Spleen (tissue), 11 donors: ENCODE results near the gene ST3GAL6. TPM values are rescaled to one million over a fixed set of nuclear protein-coding genes. Genes with fewer than 3 reads are reported as not detected.

Experiments used
- DNase-seq: peaks from one replicate; pipeline ENCODE4 v3.0.0-alpha.2; 2020
- H3K27ac ChIP-seq, 8 donors: fragments of 200-600 bp; sonication (generic) in 7 of 8; 1 replicate in 4 of 8; 2 replicates in 4 of 8; pipeline versions ENCODE4 v1.5.0 to v1.8.0; 2016 to 2021; ENCODE audit warnings: inconsistent platforms in 4 of 8, mild to moderate bottlenecking in 4 of 8, moderate library complexity in 1 of 8
- H3K27me3 ChIP-seq, 7 donors: fragments of 200-600 bp; sonication (generic) in 6 of 7; replicated peaks in 1 of 7; 1 replicate in 4 of 7; 2 replicates in 3 of 7; pipeline versions ENCODE4 v1.5.0 to v1.8.0; 2016 to 2021; ENCODE audit warnings: inconsistent platforms in 3 of 7, mild to moderate bottlenecking in 1 of 7
- H3K36me3 ChIP-seq, 6 donors: fragments of 200-600 bp; sonication (generic) in 5 of 6; 1 replicate in 4 of 6; 2 replicates in 2 of 6; pipeline versions ENCODE4 v1.5.0 to v1.8.0; 2016 to 2021; ENCODE audit warnings: inconsistent platforms in 2 of 6
- H3K4me1 ChIP-seq, 6 donors: fragments of 200-600 bp; sonication (generic) in 5 of 6; 1 replicate in 3 of 6; 2 replicates in 3 of 6; pipeline versions ENCODE4 v1.5.0 to v1.8.0; 2016 to 2021; ENCODE audit warnings: inconsistent platforms in 3 of 6
- H3K4me3 ChIP-seq, 8 donors: fragments of 200-600 bp; sonication (generic) in 7 of 8; 1 replicate in 4 of 8; 2 replicates in 4 of 8; pipeline versions ENCODE4 v1.5.0 to v1.8.0; 2016 to 2021; ENCODE audit warnings: inconsistent platforms in 4 of 8, mild to moderate bottlenecking in 4 of 8, moderate library complexity in 2 of 8
- H3K9me3 ChIP-seq, 8 donors: fragments of 200-600 bp; sonication (generic) in 7 of 8; 1 replicate in 4 of 8; 2 replicates in 4 of 8; pipeline versions ENCODE4 v1.5.0 to v1.8.0; 2016 to 2021; ENCODE audit warnings: inconsistent platforms in 4 of 8
- CTCF ChIP-seq, 11 experiments: fragments of 200-600 bp in 7 of 11; fragments of 450-650 bp in 4 of 11; sonication (generic) in 4 of 11; IDR thresholded peaks in 8 of 11; conservative IDR thresholded peaks in 3 of 11; 1 replicate in 7 of 11; 2 replicates in 4 of 11; pipeline versions ENCODE4 v1.4.0 to v1.8.0; 2016 to 2021; ENCODE audit warnings: antibody characterized with exemption in 11 of 11, inconsistent platforms in 4 of 11, mild to moderate bottlenecking in 1 of 11
- POLR2A ChIP-seq, 3 donors: fragments of 450-650 bp; IDR thresholded peaks; one replicate each; pipeline ENCODE4 v1.5.1; 2017; ENCODE audit warnings: antibody characterized with exemption in 3 of 3, mild to moderate bottlenecking in 1 of 3
- POLR2AphosphoS5 ChIP-seq, 3 donors: sonication (generic); formaldehyde crosslinking; IDR thresholded peaks; one replicate each; pipeline ENCODE4 v1.5.1; 2017; ENCODE audit warnings: antibody characterized with exemption in 3 of 3
- whole genome bisulfite sequencing, 5 donors: extraction: QIAGEN DNeasy Blood & Tissue Kit in 3 of 5; methylation state at CpG; one replicate each; pipeline versions ENCODE4 v1.1.5 to v1.1.7; 2013 to 2018; 5-methylcytosine and 5-hydroxymethylcytosine counted together
- intact Hi-C: fragments of 100-400 bp; cut with DNase I; formaldehyde crosslinking; loops from one replicate; pipeline ENCODE4 v1.15.0; 2023; ENCODE audit warnings: low total_unique reads
- polyA plus RNA-seq, 3 donors: library from polyadenylated mRNA; stranded (reverse); fragments of 200-250 nt; gene quantifications; one replicate each; pipeline ENCODE4 v1.2.1, GENCODE V29; 2013
- total RNA-seq, 7 donors: library from RNA; depleted of rRNA in 3 of 7; stranded (reverse); fragments of >200 nt in 3 of 7; fragmentation: NEBNext Ultra II Directional in 4 of 7; extraction: Animal tissue kit (Norgen Biotek cat#: 25700) in 4 of 7; gene quantifications; one replicate each; pipeline versions ENCODE4 v1.1.0 to v1.2.1, GENCODE V29; 2016 to 2021
- donor health status: healthy with polysubstance abuse.
- donor health status: DM: no; HTN: no; CAD: no; lungs with moderate emphysema.
- donor health status: DM: no; HTN: no; CAD: no.
- donor health status: Bipolar disorder and iron deficiency.
- donor health status: healthy.
- donor health status: DM: no; HTN: no; CAD: no.
- donor health status: DM: yes; HTN: yes; CAD: no.

ST3GAL6 gene
- total and polyA plus RNA-seq, 10 donors: 2.5 to 16.8 (median 9.4) TPM

- no peak for DNase-seq
- Histone ChIP-seq H3K27ac (no peak overlapping the region), H3K9me3 (no peaks in the 10 kb centered on the region), H3K4me1 (no peaks in the 10 kb centered on the region), H3K4me3 (no peak overlapping the region), H3K27me3 (no peaks in the 10 kb centered on the region), H3K36me3 (peaks cover 0 to 42% (median 0%) of the 10 kb centered on the region in 6 donors)
- 83 to 91% (median 86%) methylated on average over 7 of the region's 7 CpGs for WGBS, 5 donors
- no peak for TF ChIP-seq POLR2AphosphoS5 (IDR thresholded peaks at IDR 0.05)
- no peak for TF ChIP-seq CTCF (IDR thresholded peaks at IDR 0.05 in 8 of 11, conservative IDR thresholded peaks at IDR 0.05 in 3 of 11)
- TF ChIP-seq POLR2A (IDR thresholded peaks at IDR 0.05): no peak
- intact Hi-C loops: no loop called here
These were observed 28.5 kb downstream of the ST3GAL6 start for GRCh38 chr3:98791341-98792325.

GRCh38 chr3:98793971-98794370 lies 30.8 kb downstream of the ST3GAL6 start:
- Histone ChIP-seq H3K9me3 (no peaks in the 10 kb centered on the region), H3K36me3 (peaks cover 0 to 29% (median 0%) of the 10 kb centered on the region in 6 donors), H3K4me3 (no peak overlapping the region), H3K27ac (no peak overlapping the region), H3K27me3 (no peaks in the 10 kb centered on the region), H3K4me1 (no peaks in the 10 kb centered on the region)
- no peak for TF ChIP-seq CTCF (IDR thresholded peaks at IDR 0.05 in 8 of 11, conservative IDR thresholded peaks at IDR 0.05 in 3 of 11)
- TF ChIP-seq POLR2A (IDR thresholded peaks at IDR 0.05): no peak
- TF ChIP-seq POLR2AphosphoS5 (IDR thresholded peaks at IDR 0.05): no peak
- 64 to 85% (median 75%) methylated on average over 3 of the region's 3 CpGs for WGBS, 5 donors
- intact Hi-C loops: no loop called here
- no peak for DNase-seq

GRCh38 chr3:98796334-98796733 lies 33.2 kb downstream of the ST3GAL6 start:
- Histone ChIP-seq H3K27me3 (no peaks in the 10 kb centered on the region), H3K36me3 (peaks cover 0 to 37% (median 0%) of the 10 kb centered on the region in 6 donors), H3K27ac (no peak overlapping the region), H3K9me3 (no peaks in the 10 kb centered on the region), H3K4me3 (no peak overlapping the region), H3K4me1 (no peaks in the 10 kb centered on the region)
- 86 to 92% (median 89%) methylated on average over 5 of the region's 5 CpGs for WGBS, 5 donors
- intact Hi-C loops: no loop called here
- TF ChIP-seq CTCF (IDR thresholded peaks at IDR 0.05 in 8 of 11, conservative IDR thresholded peaks at IDR 0.05 in 3 of 11) (no peak), POLR2AphosphoS5 (IDR thresholded peaks at IDR 0.05) (no peak), POLR2A (IDR thresholded peaks at IDR 0.05) (no peak)
- DNase-seq: no peak

- DNase-seq: no peak
- H3K27ac ChIP-seq: no peak overlapping the region
- 86 to 95% (median 90%) methylated on average over 4 of the region's 4 CpGs for WGBS, 5 donors
- no peaks in the 10 kb centered on the region for H3K9me3 ChIP-seq
- no peak overlapping the region for H3K4me3 ChIP-seq
- no peaks in the 10 kb centered on the region for H3K4me1 ChIP-seq
- TF ChIP-seq POLR2A (IDR thresholded peaks at IDR 0.05) (no peak), CTCF (IDR thresholded peaks at IDR 0.05 in 8 of 11, conservative IDR thresholded peaks at IDR 0.05 in 3 of 11) (no peak), POLR2AphosphoS5 (IDR thresholded peaks at IDR 0.05) (no peak)
- H3K36me3 ChIP-seq: peaks cover 0 to 36% (median 0%) of the 10 kb centered on the region in 6 donors
- intact Hi-C loops: no loop called here
- no peaks in the 10 kb centered on the region for H3K27me3 ChIP-seq
These were observed 34.8 kb downstream of the ST3GAL6 start for GRCh38 chr3:98797905-98798304.
